Upper lobe of right lung (tissue), 1 donor: Measurements from ENCODE around the gene ZNF219. TPM values are rescaled to one million over a fixed set of nuclear protein-coding genes. Genes with fewer than 3 reads are reported as not detected.

Source experiments
- ATAC-seq: fragments of 200-7000 bp; cut with Tn5 transposase; one replicate; pipeline ENCODE4 v1.9.1; 2020; ENCODE audit warnings: mild to moderate bottlenecking, moderate library complexity
- DNase-seq: peaks from one replicate; pipeline ENCODE4 v3.0.0-alpha.2; 2020
- H3K27ac ChIP-seq: fragments of 200-600 bp; one replicate; pipeline ENCODE4 v1.8.0; 2022
- H3K27me3 ChIP-seq: fragments of 200-600 bp; one replicate; pipeline ENCODE4 v1.8.0; 2022; ENCODE audit warnings: mild to moderate bottlenecking
- H3K36me3 ChIP-seq: fragments of 200-600 bp; one replicate; pipeline ENCODE4 v1.8.0; 2022
- H3K4me1 ChIP-seq: fragments of 200-600 bp; one replicate; pipeline ENCODE4 v1.8.0; 2022
- H3K4me3 ChIP-seq: fragments of 200-600 bp; one replicate; pipeline ENCODE4 v1.8.0; 2022; ENCODE audit warnings: mild to moderate bottlenecking
- H3K9me3 ChIP-seq: fragments of 200-600 bp; one replicate; pipeline ENCODE4 v1.8.0; 2022
- intact Hi-C: fragments of 100-400 bp; cut with DNase I; formaldehyde crosslinking; loops from one replicate; pipeline ENCODE4 v1.11.0; 2022
- total RNA-seq: library from RNA; stranded (reverse); fragmentation: NEBNext Ultra II Directional; extraction: Animal tissue kit (Norgen Biotek cat#: 25700); gene quantifications from one replicate; pipeline ENCODE4 v1.2.1, GENCODE V29; 2021
- TF ChIP-seq, protein P1 (sequence below): fragments of 200-600 bp; IDR thresholded peaks from one replicate; pipeline ENCODE4 v1.8.0; 2022; ENCODE audit warnings: antibody characterized with exemption
- donor health status: DM: no; HTN: yes; CAD: no; lungs with severe emphysema.

The ZNF219 gene
- total RNA-seq, 1 donor from 2014 or later = 52.8 TPM

- Histone ChIP-seq H3K36me3 (no peaks in the 10 kb centered on the region), H3K4me1 (peaks cover 26% of the 10 kb centered on the region), H3K27ac (peak overlapping the region; percentile 65), H3K27me3 (no peaks in the 10 kb centered on the region), H3K4me3 (peak overlapping the region; percentile 70), H3K9me3 (no peaks in the 10 kb centered on the region)
- intact Hi-C loops = no loop called here
- peak; percentile 54 for ATAC-seq
- DNase-seq = no peak
- TF ChIP-seq, protein P1, sequence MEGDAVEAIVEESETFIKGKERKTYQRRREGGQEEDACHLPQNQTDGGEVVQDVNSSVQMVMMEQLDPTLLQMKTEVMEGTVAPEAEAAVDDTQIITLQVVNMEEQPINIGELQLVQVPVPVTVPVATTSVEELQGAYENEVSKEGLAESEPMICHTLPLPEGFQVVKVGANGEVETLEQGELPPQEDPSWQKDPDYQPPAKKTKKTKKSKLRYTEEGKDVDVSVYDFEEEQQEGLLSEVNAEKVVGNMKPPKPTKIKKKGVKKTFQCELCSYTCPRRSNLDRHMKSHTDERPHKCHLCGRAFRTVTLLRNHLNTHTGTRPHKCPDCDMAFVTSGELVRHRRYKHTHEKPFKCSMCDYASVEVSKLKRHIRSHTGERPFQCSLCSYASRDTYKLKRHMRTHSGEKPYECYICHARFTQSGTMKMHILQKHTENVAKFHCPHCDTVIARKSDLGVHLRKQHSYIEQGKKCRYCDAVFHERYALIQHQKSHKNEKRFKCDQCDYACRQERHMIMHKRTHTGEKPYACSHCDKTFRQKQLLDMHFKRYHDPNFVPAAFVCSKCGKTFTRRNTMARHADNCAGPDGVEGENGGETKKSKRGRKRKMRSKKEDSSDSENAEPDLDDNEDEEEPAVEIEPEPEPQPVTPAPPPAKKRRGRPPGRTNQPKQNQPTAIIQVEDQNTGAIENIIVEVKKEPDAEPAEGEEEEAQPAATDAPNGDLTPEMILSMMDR = peak; percentile 69
These were observed 29.7 kb downstream of the ZNF219 start for GRCh38 chr14:21068521-21069387.

GRCh38 chr14:21066882-21067502 lies 31.5 kb downstream of the ZNF219 start:
- Histone ChIP-seq H3K27ac (no peak overlapping the region), H3K27me3 (no peaks in the 10 kb centered on the region), H3K9me3 (no peaks in the 10 kb centered on the region), H3K4me3 (no peak overlapping the region), H3K4me1 (peaks cover 24% of the 10 kb centered on the region), H3K36me3 (no peaks in the 10 kb centered on the region)
- DNase-seq = no peak
- intact Hi-C loops = no loop called here
- TF ChIP-seq, protein P1 = no peak
- ATAC-seq = no peak

DNA sequence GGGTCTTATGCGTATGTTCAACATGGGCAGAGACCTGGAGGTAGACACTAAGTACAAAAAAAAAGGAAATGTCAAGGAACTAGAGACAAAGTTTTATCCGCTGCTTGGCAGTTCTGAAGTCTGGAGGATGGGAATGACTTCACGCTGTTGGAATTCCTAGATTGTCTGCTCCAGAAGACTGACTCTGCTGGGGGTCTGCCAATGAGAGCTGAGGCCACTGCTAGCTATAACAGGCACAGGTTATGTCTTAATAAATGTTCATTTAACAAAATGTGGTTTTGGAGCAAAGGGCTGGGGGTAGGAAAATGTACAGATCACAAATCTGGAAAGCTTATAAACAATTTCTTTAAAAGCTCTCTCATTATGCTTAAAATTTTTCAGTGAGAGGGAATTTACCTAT lies 35.0 kb downstream of the ZNF219 start:
- Histone ChIP-seq H3K9me3 (no peaks in the 10 kb centered on the region), H3K27ac (no peak overlapping the region), H3K36me3 (no peaks in the 10 kb centered on the region), H3K4me3 (no peak overlapping the region), H3K4me1 (peaks cover under 1% of the 10 kb centered on the region), H3K27me3 (no peaks in the 10 kb centered on the region)
- intact Hi-C loops = no loop called here
- TF ChIP-seq, protein P1 = no peak
- DNase-seq (no peak), ATAC-seq (no peak)

GRCh38 chr14:21061347-21061668 lies 37.1 kb downstream of the ZNF219 start:
- Histone ChIP-seq H3K27ac (no peak overlapping the region), H3K4me1 (no peaks in the 10 kb centered on the region), H3K27me3 (no peaks in the 10 kb centered on the region), H3K36me3 (no peaks in the 10 kb centered on the region), H3K9me3 (no peaks in the 10 kb centered on the region), H3K4me3 (no peak overlapping the region)
- intact Hi-C loops = no loop called here
- TF ChIP-seq, protein P1 = no peak
- ATAC-seq (no peak), DNase-seq (no peak)

GRCh38 chr14:21060614-21061346 lies 37.7 kb downstream of the ZNF219 start:
- ATAC-seq = no peak
- no peaks in the 10 kb centered on the region for H3K4me1 ChIP-seq
- H3K36me3 ChIP-seq = no peaks in the 10 kb centered on the region
- no peaks in the 10 kb centered on the region for H3K27me3 ChIP-seq
- intact Hi-C loops = no loop called here
- TF ChIP-seq, protein P1 = no peak
- no peak overlapping the region for H3K27ac ChIP-seq
- H3K9me3 ChIP-seq = no peaks in the 10 kb centered on the region
- H3K4me3 ChIP-seq = no peak overlapping the region
- no peak for DNase-seq
